Hematopoietic multipotent progenitor cell treated with erythropoietin and hydrocortisone succinate and interleukin-3 and kit ligand, for 4 days (in vitro differentiated cells): Measurements from ENCODE around the gene NR3C2.
A peak's percentile ranks its signal among the peaks of the same experiment; 100 is the strongest.
"Not testable (repeated sequence)": the region's sequence is repeated elsewhere in the genome, so short reads cannot be mapped to it uniquely, and the experiment has no call there.

Experiments used
- DNase-seq: peaks from one replicate; pipeline ENCODE4 v3.0.0-alpha.2; 2015

Gene NR3C2

GRCh38 chr4:148211533-148211932 lies 230.7 kb downstream of the NR3C2 start:
- DNase-seq = no peak

DNA sequence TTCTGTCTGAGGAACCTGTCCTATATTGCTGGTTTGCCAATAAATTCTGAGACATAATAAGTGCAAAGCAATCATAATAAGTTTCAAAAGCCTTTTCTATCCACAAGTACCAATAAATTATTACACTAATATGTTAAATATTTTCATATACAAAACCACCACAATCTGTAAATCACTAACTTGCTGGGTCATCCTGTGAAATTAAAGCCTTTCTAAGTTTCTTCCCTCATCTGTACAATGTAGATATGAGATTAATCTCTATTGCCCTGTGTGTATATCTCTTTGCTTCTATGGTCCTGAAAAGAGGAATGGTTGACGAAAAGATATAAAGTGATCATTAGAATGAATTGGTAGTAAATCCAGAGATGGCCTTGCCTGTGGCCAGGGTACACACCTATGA lies 231.6 kb downstream of the NR3C2 start:
- no peak for DNase-seq

- DNase-seq = peak; percentile 8
These were observed 235.1 kb downstream of the NR3C2 start for GRCh38 chr4:148207068-148207467.

DNA sequence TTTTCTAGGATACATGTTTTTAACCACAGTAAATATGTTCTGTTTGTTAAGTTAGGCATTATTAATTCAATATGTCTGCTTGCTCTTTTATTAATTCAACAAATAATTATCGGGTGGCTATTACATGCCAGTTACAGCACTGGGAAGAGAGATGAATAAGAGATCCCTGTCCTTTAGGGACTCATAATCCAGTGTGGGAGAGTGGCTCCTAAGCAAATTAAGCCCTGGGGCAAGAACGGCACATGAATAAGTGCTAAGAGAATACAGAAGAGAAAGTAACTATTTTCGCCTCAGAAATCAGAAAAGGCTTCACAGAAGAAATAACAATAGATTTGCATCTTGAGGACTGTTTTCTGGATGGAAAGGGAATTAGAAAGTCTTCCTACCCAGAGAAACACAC lies 236.7 kb downstream of the NR3C2 start:
- DNase-seq = no peak

GRCh38 chr4:148204892-148205291 lies 237.3 kb downstream of the NR3C2 start:
- DNase-seq = no peak

DNA sequence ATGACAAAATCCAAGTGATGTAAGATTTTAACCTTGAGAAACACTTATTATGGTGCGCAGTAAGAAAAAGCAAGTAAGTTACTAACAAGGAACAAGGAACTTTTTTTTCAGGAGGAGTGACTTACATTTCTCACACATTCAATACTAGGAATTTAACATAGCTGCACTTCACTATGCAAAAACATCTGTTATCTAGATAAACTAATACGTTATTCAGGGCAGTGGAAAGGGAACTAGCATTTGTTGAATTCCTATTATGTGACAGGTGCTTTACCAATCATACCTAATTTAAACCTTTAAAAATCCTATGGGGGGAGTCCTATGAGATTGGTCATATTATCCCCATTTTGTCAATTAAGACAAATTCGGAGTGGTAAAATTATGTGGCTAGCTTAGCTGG lies 238.0 kb downstream of the NR3C2 start:
- DNase-seq = no peak

GRCh38 chr4:148203056-148203898 lies 238.9 kb downstream of the NR3C2 start:
- DNase-seq = no peak

DNA sequence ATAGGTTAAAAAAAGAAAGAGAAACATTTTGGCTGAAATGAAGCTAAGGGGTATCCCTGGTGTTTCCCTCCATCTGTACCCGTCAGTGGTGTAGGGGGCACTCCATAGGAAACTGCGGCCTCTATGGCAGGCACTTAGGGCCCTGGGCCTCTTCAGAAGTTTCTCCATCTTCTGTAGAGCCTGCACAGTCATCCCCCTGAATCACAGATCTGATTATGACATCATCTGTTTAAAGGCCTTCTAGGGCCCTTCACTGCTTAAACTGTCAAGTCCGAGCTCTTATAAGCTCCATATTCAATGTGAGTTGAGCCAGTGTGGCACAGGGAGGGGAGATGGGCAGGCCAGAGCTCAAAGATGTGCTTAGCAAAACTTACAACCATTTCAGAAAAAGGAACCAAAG lies 241.3 kb downstream of the NR3C2 start:
- no peak for DNase-seq

DNA sequence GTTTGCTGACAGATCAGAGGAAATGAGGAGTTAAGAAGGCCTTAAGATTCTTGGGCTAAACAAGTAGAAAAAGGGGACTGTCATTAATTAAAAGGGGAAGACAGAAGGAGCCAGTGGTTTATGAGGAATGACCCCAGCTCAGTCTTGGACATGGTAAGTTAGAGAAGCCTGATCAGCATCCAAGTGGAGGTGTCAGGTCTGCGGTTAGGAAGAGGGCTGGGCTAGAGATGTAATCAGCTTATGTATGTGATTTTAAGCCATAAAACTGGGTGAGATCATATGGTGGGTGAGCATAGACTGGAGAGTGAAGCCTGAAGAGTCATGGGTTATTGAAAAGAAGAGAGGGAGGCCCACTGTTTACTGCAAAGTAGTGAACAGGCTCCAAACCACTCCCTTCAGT lies 246.1 kb downstream of the NR3C2 start:
- DNase-seq = no peak

DNA sequence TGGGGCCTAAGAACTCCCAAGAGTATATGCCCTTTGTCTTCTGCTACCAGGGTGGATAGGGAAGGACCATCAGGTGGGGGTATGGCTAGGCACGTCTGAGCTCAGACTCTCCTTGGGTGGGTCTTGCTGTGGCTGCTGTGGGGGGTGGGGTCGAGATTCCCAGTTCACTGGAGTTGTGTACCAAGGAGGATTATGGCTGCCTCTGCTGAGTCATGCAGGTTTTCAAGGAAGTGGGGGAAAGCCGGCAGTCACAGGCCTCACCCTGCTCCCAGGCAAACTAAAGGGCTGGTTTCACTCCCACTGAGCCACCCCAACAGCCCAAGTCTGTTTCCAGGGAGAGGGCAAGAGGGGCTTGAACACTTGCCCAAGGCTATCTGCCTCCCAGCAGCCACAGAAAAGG lies 249.7 kb downstream of the NR3C2 start:
- DNase-seq = no peak

GRCh38 chr4:148187454-148188222 lies 254.6 kb downstream of the NR3C2 start:
- not testable (repeated sequence) for DNase-seq

GRCh38 chr4:148184922-148185321 lies 257.3 kb downstream of the NR3C2 start:
- no peak for DNase-seq

- peak; percentile 71 for DNase-seq
These were observed 259.8 kb downstream of the NR3C2 start for GRCh38 chr4:148182230-148182911.

- no peak for DNase-seq
These were observed 268.7 kb downstream of the NR3C2 start for GRCh38 chr4:148173397-148174017.

DNA sequence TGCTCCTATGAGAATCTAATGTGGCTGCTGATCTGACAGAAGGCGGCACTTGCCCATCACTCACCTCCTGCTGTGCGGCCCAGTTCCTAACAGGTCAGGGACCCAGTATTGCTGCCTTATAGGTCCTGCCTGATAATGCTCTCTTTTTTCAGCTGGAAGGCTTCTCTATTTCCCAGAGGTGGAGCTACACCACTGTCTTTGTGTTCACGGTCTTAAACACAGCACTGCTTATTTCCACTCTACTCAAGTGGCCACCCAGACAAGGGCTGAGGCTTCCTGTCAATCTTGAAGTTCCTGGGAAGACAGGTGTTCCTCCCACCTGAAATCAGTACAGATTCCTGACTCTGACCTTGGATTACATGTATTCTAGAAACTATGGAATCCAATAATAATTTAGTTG lies 270.6 kb downstream of the NR3C2 start:
- DNase-seq = no peak

GRCh38 chr4:148170408-148171365 lies 271.5 kb downstream of the NR3C2 start:
- DNase-seq = no peak

- DNase-seq = no peak
These were observed 276.1 kb downstream of the NR3C2 start for GRCh38 chr4:148166132-148166591.

GRCh38 chr4:148164557-148164956 lies 277.7 kb downstream of the NR3C2 start:
- DNase-seq = no peak

DNA sequence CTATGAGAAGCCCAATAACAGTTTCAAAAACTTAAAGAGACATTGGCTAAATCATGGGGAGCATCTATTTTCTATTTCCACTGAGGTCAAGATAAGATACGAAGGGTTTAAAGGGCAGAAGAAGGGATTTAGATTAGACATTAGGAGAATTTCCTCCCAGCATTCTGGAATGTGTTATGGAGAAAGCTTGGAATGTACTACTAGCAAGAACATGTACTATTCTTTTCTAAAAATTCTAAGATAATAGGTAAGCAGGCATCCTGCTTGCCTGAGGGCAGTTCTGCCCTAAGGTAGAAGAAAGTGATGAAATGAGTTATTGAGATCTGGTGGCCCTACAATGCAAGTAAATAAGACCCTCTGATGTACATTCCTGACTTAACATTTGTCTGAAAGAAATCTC lies 279.2 kb downstream of the NR3C2 start:
- no peak for DNase-seq

DNA sequence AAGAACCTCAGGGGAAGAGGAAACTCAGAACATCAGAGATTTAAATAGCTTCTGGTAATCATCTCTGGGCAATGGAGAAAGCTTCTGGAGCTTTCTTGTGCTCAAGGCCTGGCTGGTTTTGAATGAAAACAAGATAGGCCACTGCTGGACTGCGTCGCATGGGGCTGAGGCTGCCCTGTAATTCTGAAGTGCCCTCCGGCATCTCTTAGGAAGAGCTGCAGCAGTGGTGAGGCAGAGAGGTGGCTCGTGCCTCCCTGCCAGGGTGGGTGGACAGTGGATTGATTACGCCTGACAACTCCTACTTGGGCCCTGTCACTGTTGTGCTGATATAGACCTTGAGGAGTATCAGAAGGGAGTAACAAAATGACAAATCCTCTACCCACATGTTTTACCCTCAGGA lies 279.7 kb downstream of the NR3C2 start:
- DNase-seq = no peak

- DNase-seq = no peak
These were observed 280.6 kb downstream of the NR3C2 start for GRCh38 chr4:148161601-148162000.

GRCh38 chr4:148159793-148160192 lies 282.4 kb downstream of the NR3C2 start:
- no peak for DNase-seq
